SK-N-SH (cell line): ENCODE data around the gene APOF. TPM values are rescaled to one million over a fixed set of nuclear protein-coding genes. Genes with fewer than 3 reads are reported as not detected.
A peak's percentile ranks its signal among the peaks of the same experiment; 100 is the strongest.

Source experiments
- ELF1 ChIP-seq: IDR thresholded peaks from 2 replicates; pipeline ENCODE4 v1.4.0; 2012
- EP300 ChIP-seq, 2 experiments: IDR thresholded peaks; 2 replicates each; pipeline versions ENCODE4 v1.4.0 to v1.6.1; 2012; ENCODE audit warnings: borderline replicate concordance in 1 of 2, low read depth in 1 of 2, low read length in 1 of 2
- EZH2phosphoT487 ChIP-seq: fragments of 200-600 bp; sonication (generic); IDR thresholded peaks from 2 replicates; pipeline ENCODE4 v1.6.1; 2017; ENCODE audit warnings: low read depth, mixed run types, mild to moderate bottlenecking, antibody characterized with exemption, moderate library complexity, borderline replicate concordance
- FOSL2 ChIP-seq: IDR thresholded peaks from 2 replicates; pipeline ENCODE4 v1.4.0; 2012; ENCODE audit warnings: low read depth, mild to moderate bottlenecking, moderate library complexity, borderline replicate concordance
- GATA2 ChIP-seq: sonication (generic); formaldehyde crosslinking; IDR thresholded peaks from 2 replicates; pipeline ENCODE4 v1.5.0; 2020; ENCODE audit warnings: mild to moderate bottlenecking, missing genetic modification reagents
- MEF2A ChIP-seq: IDR thresholded peaks from 2 replicates; pipeline ENCODE4 v1.4.0; 2012; ENCODE audit warnings: low read depth, borderline replicate concordance
- MXI1 ChIP-seq: IDR thresholded peaks from 2 replicates; pipeline ENCODE4 v1.6.1; 2012; ENCODE audit warnings: mild to moderate bottlenecking, low read depth, low read length, improper control_type of control experiment
- NFIC ChIP-seq: IDR thresholded peaks from 2 replicates; pipeline ENCODE4 v1.4.0; 2012; ENCODE audit warnings: borderline replicate concordance
- POLR2AphosphoS5 ChIP-seq: IDR thresholded peaks from 2 replicates; pipeline ENCODE4 v1.6.1; 2012; ENCODE audit warnings: low read depth, low read length
- RCOR1 ChIP-seq: fragments of 150-350 bp; IDR thresholded peaks from 2 replicates; pipeline ENCODE4 v1.6.1; 2017; ENCODE audit warnings: antibody characterized with exemption, low read length
- RFX5 ChIP-seq: IDR thresholded peaks from 2 replicates; pipeline ENCODE4 v1.6.1; 2012; ENCODE audit warnings: mild to moderate bottlenecking, improper control_type of control experiment, low read length
- SIN3A ChIP-seq: IDR thresholded peaks from 2 replicates; pipeline ENCODE4 v1.6.1; 2012; ENCODE audit warnings: low read depth, mild to moderate bottlenecking, low read length, moderate library complexity, borderline replicate concordance
- SMC3 ChIP-seq: IDR thresholded peaks from 2 replicates; pipeline ENCODE4 v1.6.1; 2012; ENCODE audit warnings: low read depth, low read length, improper control_type of control experiment
- TAF1 ChIP-seq: IDR thresholded peaks from 2 replicates; pipeline ENCODE4 v1.6.1; 2012; ENCODE audit warnings: low read depth, mild to moderate bottlenecking, low read length, moderate library complexity, borderline replicate concordance
- TCF12 ChIP-seq: IDR thresholded peaks from 2 replicates; pipeline ENCODE4 v1.4.0; 2012
- USF2 ChIP-seq: fragments of 150-350 bp; IDR thresholded peaks from 2 replicates; pipeline ENCODE4 v1.6.1; 2017; ENCODE audit warnings: antibody characterized with exemption, low read length, low read depth, borderline replicate concordance
- YY1 ChIP-seq: IDR thresholded peaks from 2 replicates; pipeline ENCODE4 v1.4.0; 2012; ENCODE audit warnings: low read depth, mild to moderate bottlenecking
- polyA plus RNA-seq, 3 experiments: library from polyadenylated mRNA; depleted of rRNA; stranded (reverse); fragments of >200 nt; gene quantifications; 2 replicates each; pipeline ENCODE4 v1.2.3, GENCODE V29; 2012
- TF ChIP-seq, protein P1 (sequence below): IDR thresholded peaks from 2 replicates; pipeline ENCODE4 v1.6.1; 2012; ENCODE audit warnings: mild to moderate bottlenecking, low read depth, low read length, moderate library complexity
- TF ChIP-seq, protein P2 (sequence below): IDR thresholded peaks from 2 replicates; pipeline ENCODE4 v1.4.0; 2012; ENCODE audit warnings: low read depth, borderline replicate concordance
- TF ChIP-seq, protein P3 (sequence below): IDR thresholded peaks from 2 replicates; pipeline ENCODE4 v1.4.0; 2012; ENCODE audit warnings: low read depth, borderline replicate concordance

Gene APOF
- polyA plus RNA-seq, 1 of the 3 experiments (the other 2 are of a cell fraction), result not detected

- TF ChIP-seq FOSL2 (peak; percentile 1; the same call in 1 of the 2 replicates), RCOR1 (no peak), SMC3 (no peak), TAF1 (peak; percentile 72; the same call in 1 of the 2 replicates), POLR2AphosphoS5 (peak; percentile 90), ELF1 (peak; percentile 71; the same call in 1 of the 2 replicates), MEF2A (no peak), NFIC (no peak), USF2 (no peak), YY1 (peak; percentile 54; the same call in 1 of the 2 replicates), TCF12 (no peak), EZH2phosphoT487 (no peak), MXI1 (peak; percentile 73; the same call in 1 of the 2 replicates), GATA2 (CRISPR knock-in tag) (no peak), SIN3A (no peak; the same call in 1 of the 2 replicates), RFX5 (peak; percentile 82), EP300 (IDR thresholded peaks at IDR 0.05; ENCODE audit: borderline replicate concordance in 1 of 2, low read depth in 1 of 2, low read length in 1 of 2) (no peak)
- TF ChIP-seq, protein P1, sequence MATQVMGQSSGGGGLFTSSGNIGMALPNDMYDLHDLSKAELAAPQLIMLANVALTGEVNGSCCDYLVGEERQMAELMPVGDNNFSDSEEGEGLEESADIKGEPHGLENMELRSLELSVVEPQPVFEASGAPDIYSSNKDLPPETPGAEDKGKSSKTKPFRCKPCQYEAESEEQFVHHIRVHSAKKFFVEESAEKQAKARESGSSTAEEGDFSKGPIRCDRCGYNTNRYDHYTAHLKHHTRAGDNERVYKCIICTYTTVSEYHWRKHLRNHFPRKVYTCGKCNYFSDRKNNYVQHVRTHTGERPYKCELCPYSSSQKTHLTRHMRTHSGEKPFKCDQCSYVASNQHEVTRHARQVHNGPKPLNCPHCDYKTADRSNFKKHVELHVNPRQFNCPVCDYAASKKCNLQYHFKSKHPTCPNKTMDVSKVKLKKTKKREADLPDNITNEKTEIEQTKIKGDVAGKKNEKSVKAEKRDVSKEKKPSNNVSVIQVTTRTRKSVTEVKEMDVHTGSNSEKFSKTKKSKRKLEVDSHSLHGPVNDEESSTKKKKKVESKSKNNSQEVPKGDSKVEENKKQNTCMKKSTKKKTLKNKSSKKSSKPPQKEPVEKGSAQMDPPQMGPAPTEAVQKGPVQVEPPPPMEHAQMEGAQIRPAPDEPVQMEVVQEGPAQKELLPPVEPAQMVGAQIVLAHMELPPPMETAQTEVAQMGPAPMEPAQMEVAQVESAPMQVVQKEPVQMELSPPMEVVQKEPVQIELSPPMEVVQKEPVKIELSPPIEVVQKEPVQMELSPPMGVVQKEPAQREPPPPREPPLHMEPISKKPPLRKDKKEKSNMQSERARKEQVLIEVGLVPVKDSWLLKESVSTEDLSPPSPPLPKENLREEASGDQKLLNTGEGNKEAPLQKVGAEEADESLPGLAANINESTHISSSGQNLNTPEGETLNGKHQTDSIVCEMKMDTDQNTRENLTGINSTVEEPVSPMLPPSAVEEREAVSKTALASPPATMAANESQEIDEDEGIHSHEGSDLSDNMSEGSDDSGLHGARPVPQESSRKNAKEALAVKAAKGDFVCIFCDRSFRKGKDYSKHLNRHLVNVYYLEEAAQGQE, result no peak
- TF ChIP-seq, protein P2, sequence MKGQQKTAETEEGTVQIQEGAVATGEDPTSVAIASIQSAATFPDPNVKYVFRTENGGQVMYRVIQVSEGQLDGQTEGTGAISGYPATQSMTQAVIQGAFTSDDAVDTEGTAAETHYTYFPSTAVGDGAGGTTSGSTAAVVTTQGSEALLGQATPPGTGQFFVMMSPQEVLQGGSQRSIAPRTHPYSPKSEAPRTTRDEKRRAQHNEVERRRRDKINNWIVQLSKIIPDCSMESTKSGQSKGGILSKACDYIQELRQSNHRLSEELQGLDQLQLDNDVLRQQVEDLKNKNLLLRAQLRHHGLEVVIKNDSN, result no peak
- TF ChIP-seq, protein P3, sequence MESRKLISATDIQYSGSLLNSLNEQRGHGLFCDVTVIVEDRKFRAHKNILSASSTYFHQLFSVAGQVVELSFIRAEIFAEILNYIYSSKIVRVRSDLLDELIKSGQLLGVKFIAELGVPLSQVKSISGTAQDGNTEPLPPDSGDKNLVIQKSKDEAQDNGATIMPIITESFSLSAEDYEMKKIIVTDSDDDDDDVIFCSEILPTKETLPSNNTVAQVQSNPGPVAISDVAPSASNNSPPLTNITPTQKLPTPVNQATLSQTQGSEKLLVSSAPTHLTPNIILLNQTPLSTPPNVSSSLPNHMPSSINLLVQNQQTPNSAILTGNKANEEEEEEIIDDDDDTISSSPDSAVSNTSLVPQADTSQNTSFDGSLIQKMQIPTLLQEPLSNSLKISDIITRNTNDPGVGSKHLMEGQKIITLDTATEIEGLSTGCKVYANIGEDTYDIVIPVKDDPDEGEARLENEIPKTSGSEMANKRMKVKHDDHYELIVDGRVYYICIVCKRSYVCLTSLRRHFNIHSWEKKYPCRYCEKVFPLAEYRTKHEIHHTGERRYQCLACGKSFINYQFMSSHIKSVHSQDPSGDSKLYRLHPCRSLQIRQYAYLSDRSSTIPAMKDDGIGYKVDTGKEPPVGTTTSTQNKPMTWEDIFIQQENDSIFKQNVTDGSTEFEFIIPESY, result no peak
Observed at GRCh38 chr12:56333679-56334489, 28.8 kb downstream of the APOF start, which contains the start of gene PAN2 (continued).
